Cerebellar cortex (tissue), 1 donor: Measurements from ENCODE around the gene SIRT2.
"Not testable (repeated sequence)": the region's sequence is repeated elsewhere in the genome, so short reads cannot be mapped to it uniquely, and the experiment has no call there.

Experiments
- DNase-seq: peaks from one replicate; pipeline ENCODE4 v3.0.0-alpha.2; 2015; ENCODE audit warnings: low spot score

The SIRT2 gene

DNA sequence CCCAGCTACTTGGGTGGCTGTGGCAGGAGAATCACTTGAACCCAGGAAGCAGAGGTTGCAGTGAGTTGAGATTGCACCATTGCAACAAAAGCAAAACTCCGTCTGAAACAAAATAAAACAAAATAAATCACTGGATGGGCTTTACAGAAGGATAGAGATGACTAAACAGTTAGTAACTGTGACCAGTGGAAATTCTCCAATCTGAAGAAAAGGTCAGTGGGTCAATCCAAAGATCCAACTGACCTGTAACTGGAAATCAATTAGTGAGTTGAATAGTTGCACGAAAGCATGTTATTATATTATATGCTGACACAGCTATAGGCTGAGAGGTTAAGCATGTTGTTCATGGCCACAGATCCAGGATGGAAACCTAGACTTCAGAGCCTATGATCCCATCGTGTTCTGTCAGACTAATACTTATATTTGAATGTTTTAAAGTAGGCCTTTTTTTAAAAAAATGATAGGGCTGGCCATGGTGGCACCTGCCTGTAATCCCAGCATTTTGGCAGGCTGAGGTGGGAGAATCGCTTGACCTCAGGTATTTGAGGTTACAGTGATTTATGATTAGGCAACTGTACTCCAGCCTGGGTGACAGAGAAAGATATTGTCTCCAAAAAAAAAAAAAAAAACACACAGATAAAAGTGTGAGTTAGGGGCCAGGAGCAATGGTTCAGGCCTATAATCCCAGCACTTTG, 69.2 kb downstream of the SIRT2 start:
- DNase-seq = no peak

GRCh38 chr19:38829203-38829602, 70.2 kb downstream of the SIRT2 start:
- DNase-seq = not testable (repeated sequence)
